Parathyroid adenoma (tissue), 2 donors: Measurements from ENCODE around the gene GRIK3.

Experiments
- H2AFZ ChIP-seq: fragments of 300-600 bp; sonication (generic); one replicate; pipeline ENCODE4 v1.7.0; 2017; ENCODE audit warnings: antibody characterized with exemption, mild to moderate bottlenecking
- H3K27ac ChIP-seq: fragments of 300-600 bp; sonication (generic); one replicate; pipeline ENCODE4 v1.7.0; 2017
- H3K27me3 ChIP-seq: fragments of 300-600 bp; sonication (generic); one replicate; pipeline ENCODE4 v1.7.0; 2017; ENCODE audit warnings: low read length; ENCODE audit not compliant: control insufficient read depth, insufficient read depth
- H3K36me3 ChIP-seq: fragments of 300-600 bp; sonication (generic); one replicate; pipeline ENCODE4 v1.7.0; 2017; ENCODE audit warnings: low read length; ENCODE audit not compliant: control insufficient read depth, insufficient read depth
- H3K4me1 ChIP-seq: fragments of 300-600 bp; sonication (generic); one replicate; pipeline ENCODE4 v1.7.0; 2017; ENCODE audit warnings: control low read depth
- H3K4me2 ChIP-seq: fragments of 300-600 bp; sonication (generic); one replicate; pipeline ENCODE4 v1.7.0; 2017; ENCODE audit warnings: low read length
- H3K4me3 ChIP-seq: fragments of 300-600 bp; sonication (generic); one replicate; pipeline ENCODE4 v1.7.0; 2017; ENCODE audit warnings: low read depth, low read length
- H3K79me2 ChIP-seq: fragments of 300-600 bp; sonication (generic); one replicate; pipeline ENCODE4 v1.7.0; 2017; ENCODE audit warnings: control low read depth
- H3K9ac ChIP-seq: fragments of 300-600 bp; sonication (generic); one replicate; pipeline ENCODE4 v1.7.0; 2017; ENCODE audit warnings: mild to moderate bottlenecking
- H3K9me3 ChIP-seq: fragments of 300-600 bp; sonication (generic); one replicate; pipeline ENCODE4 v1.7.0; 2017; ENCODE audit warnings: low read length; ENCODE audit not compliant: control insufficient read depth
- TF ChIP-seq, protein P1 (sequence below): fragments of 300-600 bp; sonication (generic); IDR thresholded peaks from one replicate; pipeline ENCODE4 v1.7.0; 2017; ENCODE audit warnings: antibody characterized with exemption, mild to moderate bottlenecking
- donor health status: primary hyperparathyroidism.

GRIK3 gene

GRCh38 chr1:37051346-37051745 is 17.0 kb upstream of the GRIK3 start:
- no peaks in the 10 kb centered on the region for H3K27me3 ChIP-seq
- H2AFZ ChIP-seq: no peak overlapping the region
- H3K9ac ChIP-seq: no peak overlapping the region
- no peak overlapping the region for H3K4me3 ChIP-seq
- H3K27ac ChIP-seq: no peak overlapping the region
- H3K4me1 ChIP-seq: no peaks in the 10 kb centered on the region
- H3K4me2 ChIP-seq: no peak overlapping the region
- H3K79me2 ChIP-seq: no peaks in the 10 kb centered on the region
- TF ChIP-seq, protein P1, sequence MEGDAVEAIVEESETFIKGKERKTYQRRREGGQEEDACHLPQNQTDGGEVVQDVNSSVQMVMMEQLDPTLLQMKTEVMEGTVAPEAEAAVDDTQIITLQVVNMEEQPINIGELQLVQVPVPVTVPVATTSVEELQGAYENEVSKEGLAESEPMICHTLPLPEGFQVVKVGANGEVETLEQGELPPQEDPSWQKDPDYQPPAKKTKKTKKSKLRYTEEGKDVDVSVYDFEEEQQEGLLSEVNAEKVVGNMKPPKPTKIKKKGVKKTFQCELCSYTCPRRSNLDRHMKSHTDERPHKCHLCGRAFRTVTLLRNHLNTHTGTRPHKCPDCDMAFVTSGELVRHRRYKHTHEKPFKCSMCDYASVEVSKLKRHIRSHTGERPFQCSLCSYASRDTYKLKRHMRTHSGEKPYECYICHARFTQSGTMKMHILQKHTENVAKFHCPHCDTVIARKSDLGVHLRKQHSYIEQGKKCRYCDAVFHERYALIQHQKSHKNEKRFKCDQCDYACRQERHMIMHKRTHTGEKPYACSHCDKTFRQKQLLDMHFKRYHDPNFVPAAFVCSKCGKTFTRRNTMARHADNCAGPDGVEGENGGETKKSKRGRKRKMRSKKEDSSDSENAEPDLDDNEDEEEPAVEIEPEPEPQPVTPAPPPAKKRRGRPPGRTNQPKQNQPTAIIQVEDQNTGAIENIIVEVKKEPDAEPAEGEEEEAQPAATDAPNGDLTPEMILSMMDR: no peak
- no peaks in the 10 kb centered on the region for H3K36me3 ChIP-seq
- H3K9me3 ChIP-seq: no peaks in the 10 kb centered on the region

- H3K27me3 ChIP-seq: no peaks in the 10 kb centered on the region
- TF ChIP-seq, protein P1: no peak
- H3K36me3 ChIP-seq: no peaks in the 10 kb centered on the region
- H3K4me1 ChIP-seq: no peaks in the 10 kb centered on the region
- no peaks in the 10 kb centered on the region for H3K9me3 ChIP-seq
- no peak overlapping the region for H3K4me3 ChIP-seq
- H2AFZ ChIP-seq: no peak overlapping the region
- H3K9ac ChIP-seq: no peak overlapping the region
- H3K79me2 ChIP-seq: no peaks in the 10 kb centered on the region
- H3K27ac ChIP-seq: no peak overlapping the region
- H3K4me2 ChIP-seq: no peak overlapping the region
These were observed 13.2 kb upstream of the GRIK3 start for GRCh38 chr1:37047542-37047941.

- no peak overlapping the region for H3K4me3 ChIP-seq
- H3K4me2 ChIP-seq: no peak overlapping the region
- no peak overlapping the region for H3K27ac ChIP-seq
- H3K36me3 ChIP-seq: no peaks in the 10 kb centered on the region
- no peak overlapping the region for H3K9ac ChIP-seq
- H3K9me3 ChIP-seq: no peaks in the 10 kb centered on the region
- no peak overlapping the region for H2AFZ ChIP-seq
- no peaks in the 10 kb centered on the region for H3K27me3 ChIP-seq
- H3K79me2 ChIP-seq: no peaks in the 10 kb centered on the region
- TF ChIP-seq, protein P1: no peak
- H3K4me1 ChIP-seq: no peaks in the 10 kb centered on the region
These were observed 8.8 kb upstream of the GRIK3 start for GRCh38 chr1:37043101-37043500.

GRCh38 chr1:37042506-37042905 is 8.2 kb upstream of the GRIK3 start:
- no peak overlapping the region for H3K4me2 ChIP-seq
- H3K9me3 ChIP-seq: no peaks in the 10 kb centered on the region
- H3K9ac ChIP-seq: no peak overlapping the region
- H3K27ac ChIP-seq: no peak overlapping the region
- no peak overlapping the region for H2AFZ ChIP-seq
- no peaks in the 10 kb centered on the region for H3K27me3 ChIP-seq
- H3K36me3 ChIP-seq: no peaks in the 10 kb centered on the region
- H3K79me2 ChIP-seq: no peaks in the 10 kb centered on the region
- H3K4me3 ChIP-seq: no peak overlapping the region
- no peaks in the 10 kb centered on the region for H3K4me1 ChIP-seq
- TF ChIP-seq, protein P1: no peak

- Histone ChIP-seq H2AFZ (no peak overlapping the region), H3K4me1 (no peaks in the 10 kb centered on the region), H3K4me2 (no peak overlapping the region), H3K79me2 (no peaks in the 10 kb centered on the region), H3K4me3 (no peak overlapping the region), H3K27me3 (no peaks in the 10 kb centered on the region), H3K27ac (no peak overlapping the region), H3K36me3 (no peaks in the 10 kb centered on the region), H3K9ac (no peak overlapping the region), H3K9me3 (no peaks in the 10 kb centered on the region)
- TF ChIP-seq, protein P1: no peak
These were observed 7.2 kb upstream of the GRIK3 start for GRCh38 chr1:37041483-37041882.
